ENCODE results near the gene ATF7.

GRCh38 chr12:53644133-53644532 lies 18.0 kb upstream of the ATF7 start:
- TF ChIP-seq EZH2phosphoT487 (IDR thresholded peaks at IDR 0.05; ENCODE audit: borderline replicate concordance, low read length) (no peak), CTCF (IDR thresholded peaks at IDR 0.05; ENCODE audit: low read depth, low read length, poor library complexity, severe bottlenecking) (no peak)

All from DOHH2 (cell line).